GM19468 (cell line): ENCODE data around the gene METTL26.
A peak's percentile ranks its signal among the peaks of the same experiment; 100 is the strongest.

ENCODE experiments used
- ATAC-seq: cut with Tn5 transposase; IDR thresholded peaks from one replicate; pipeline ENCODE4 v1.9.1; 2021; ENCODE audit warnings: mild to moderate bottlenecking, moderate library complexity, moderate number of reproducible peaks; ENCODE audit not compliant: unreplicated experiment; ENCODE audit errors: extremely low read depth

Gene METTL26

GRCh38 chr16:641326-642188, 5.5 kb upstream of the METTL26 start, which contains the start of gene MCRIP2:
Gene MCRIP2, plus strand, starts transcription at chr16:641828. Its CDS starts 164 bp downstream, at chr16:641992.
- ATAC-seq = peak; percentile 24

DNA sequence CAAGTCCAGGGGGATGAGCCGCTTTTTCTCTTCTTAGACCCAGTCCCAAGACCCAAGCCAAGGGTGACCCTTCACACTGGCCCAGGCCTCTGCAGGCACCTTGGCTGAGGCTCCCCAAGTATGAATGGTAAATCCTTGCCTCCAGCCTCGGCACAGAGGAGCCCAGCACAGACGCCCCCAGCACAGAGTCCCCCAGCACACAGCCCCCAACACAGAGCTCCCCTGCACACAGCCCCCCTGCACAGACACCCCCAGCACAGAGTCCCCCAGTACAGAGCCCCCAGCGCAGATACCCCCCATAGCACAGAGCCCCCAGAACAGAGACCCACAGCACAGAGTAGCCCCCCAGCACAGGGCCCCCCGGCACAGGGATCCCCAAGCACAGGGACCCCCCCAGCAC, 4.5 kb upstream of the METTL26 start:
- no peak for ATAC-seq

DNA sequence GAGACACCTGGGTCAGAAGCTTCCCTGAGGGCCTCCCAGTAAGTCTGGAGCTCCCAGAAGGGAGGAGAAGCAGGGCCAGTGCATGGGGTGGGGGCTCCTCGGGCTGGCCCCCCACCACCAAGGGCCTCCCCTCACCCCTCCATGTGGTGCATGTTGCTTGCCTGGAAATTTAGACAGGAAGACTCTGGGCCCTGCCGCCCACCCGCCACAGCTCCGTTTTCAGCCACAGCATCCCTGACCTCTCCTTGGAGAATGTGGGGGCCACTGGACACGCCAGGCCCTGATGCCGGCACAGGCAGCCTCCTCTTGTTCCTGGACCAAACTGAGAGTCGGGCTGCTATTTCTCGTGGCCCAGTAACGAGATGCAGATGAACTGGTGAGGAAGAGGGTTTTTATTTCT, 2.7 kb upstream of the METTL26 start:
- no peak for ATAC-seq

DNA sequence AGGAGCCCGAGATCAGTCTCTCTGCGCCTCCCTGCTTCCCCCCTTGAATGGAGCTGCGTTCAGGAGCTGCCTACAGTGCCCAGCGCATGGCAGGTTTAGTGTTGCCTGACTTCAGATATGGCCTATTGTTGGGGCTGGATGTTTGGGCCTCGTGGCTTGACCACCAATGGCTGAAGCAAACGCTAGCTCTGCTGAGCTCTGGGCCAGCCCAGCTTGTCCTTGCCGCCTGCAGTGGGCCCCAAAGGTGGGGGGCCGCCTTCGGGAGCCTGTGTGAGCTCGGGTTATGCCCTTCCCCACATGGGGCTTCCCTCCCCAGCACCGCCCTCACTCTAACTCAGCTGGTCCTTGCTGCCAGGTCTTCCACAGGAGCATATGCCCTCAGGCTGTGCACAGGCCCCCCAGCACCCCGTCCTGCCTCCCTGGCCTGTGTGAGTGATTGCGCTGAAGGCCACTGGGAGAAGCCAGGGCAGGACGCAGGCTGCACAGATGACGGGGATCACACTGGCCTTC, 2.0 kb upstream of the METTL26 start:
- no peak for ATAC-seq

- ATAC-seq = no peak
Observed at GRCh38 chr16:637081-638018, 1.2 kb upstream of the METTL26 start.

DNA sequence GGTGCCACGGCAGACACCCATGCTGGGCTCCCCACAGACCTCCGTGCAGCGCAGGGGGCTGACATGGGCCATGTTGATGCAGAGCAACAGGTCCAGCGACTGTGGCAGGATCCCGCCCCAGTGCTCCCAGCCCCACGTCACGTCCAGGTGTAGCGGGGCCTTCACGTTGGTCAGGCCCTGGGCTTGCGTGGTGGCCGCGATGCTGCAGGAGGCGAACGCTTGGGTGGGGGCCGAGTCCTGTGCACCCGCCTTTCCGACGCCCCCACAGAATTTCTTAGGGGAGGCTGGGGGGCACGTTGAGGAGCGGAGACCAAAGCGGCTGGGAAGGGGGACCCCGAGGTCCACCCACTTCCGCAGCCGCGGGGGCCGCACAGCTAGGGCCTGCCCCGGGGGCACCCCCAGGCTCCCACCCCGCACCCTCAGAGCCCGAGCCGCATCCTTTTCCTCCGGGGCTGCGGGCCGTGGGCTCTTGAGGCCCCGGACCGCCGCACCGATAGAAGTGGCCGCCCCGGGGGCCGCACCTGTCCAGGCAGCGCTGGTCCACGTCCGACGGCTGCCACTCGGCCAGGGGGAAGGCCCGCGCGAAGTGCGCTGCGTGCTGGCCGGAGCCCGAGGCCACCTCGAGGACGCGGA, 416 bp downstream of the METTL26 start:
- ATAC-seq = no peak

GRCh38 chr16:634996-635395, 1.1 kb downstream of the METTL26 start:
- ATAC-seq = no peak

DNA sequence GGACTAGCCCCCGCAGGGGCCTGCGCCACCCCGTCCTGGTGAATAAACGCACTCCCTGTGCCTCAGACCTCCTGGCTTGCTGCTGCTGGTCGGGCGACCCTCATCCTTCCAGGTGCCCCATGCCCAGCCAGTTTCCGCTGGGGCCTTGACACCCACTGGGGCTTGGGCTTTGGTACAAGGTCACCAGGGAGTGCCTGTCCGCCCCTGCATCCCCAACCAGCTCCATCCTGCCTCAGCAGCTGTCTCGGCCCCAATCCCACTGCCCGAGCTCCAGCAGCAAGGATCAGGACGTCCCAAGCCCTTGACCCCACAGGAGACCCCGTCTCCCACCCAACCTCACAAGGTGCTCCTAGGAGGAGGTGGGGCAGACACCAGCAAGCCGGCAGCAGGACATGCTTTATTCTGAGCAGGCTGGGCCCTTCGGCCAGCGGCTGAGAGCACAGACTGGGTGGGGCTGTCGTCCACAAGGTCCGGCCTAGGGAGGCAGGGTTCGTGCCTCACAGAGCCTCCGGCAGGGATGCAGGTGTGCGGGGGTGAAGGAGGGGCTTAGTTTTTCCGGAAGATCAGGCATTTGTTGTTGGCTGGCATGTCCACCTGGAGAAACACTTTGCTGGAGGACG, 1.9 kb downstream of the METTL26 start:
- no peak for ATAC-seq

DNA sequence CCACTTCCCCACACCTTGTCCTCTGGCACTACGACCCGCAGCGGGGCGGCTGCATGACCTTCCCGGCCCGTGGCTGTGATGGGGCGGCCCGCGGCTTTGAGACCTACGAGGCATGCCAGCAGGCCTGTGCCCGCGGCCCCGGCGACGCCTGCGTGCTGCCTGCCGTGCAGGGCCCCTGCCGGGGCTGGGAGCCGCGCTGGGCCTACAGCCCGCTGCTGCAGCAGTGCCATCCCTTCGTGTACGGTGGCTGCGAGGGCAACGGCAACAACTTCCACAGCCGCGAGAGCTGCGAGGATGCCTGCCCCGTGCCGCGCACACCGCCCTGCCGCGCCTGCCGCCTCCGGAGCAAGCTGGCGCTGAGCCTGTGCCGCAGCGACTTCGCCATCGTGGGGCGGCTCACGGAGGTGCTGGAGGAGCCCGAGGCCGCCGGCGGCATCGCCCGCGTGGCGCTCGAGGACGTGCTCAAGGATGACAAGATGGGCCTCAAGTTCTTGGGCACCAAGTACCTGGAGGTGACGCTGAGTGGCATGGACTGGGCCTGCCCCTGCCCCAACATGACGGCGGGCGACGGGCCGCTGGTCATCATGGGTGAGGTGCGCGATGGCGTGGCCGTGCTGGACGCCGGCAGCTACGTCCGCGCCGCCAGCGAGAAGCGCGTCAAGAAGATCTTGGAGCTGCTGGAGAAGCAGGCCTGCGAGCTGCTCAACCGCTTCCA, 2.6 kb downstream of the METTL26 start:
- no peak for ATAC-seq

- no peak for ATAC-seq
Observed at GRCh38 chr16:632486-633335, 3.4 kb downstream of the METTL26 start.

- ATAC-seq = no peak
Observed at GRCh38 chr16:631808-632358, 4.2 kb downstream of the METTL26 start.

- no peak for ATAC-seq
Observed at GRCh38 chr16:630815-631405, 5.2 kb downstream of the METTL26 start, which contains the start of gene WFIKKN1. Gene WFIKKN1, plus strand, starts transcription at chr16:630985. Its CDS starts 269 bp downstream, at chr16:631254.

DNA sequence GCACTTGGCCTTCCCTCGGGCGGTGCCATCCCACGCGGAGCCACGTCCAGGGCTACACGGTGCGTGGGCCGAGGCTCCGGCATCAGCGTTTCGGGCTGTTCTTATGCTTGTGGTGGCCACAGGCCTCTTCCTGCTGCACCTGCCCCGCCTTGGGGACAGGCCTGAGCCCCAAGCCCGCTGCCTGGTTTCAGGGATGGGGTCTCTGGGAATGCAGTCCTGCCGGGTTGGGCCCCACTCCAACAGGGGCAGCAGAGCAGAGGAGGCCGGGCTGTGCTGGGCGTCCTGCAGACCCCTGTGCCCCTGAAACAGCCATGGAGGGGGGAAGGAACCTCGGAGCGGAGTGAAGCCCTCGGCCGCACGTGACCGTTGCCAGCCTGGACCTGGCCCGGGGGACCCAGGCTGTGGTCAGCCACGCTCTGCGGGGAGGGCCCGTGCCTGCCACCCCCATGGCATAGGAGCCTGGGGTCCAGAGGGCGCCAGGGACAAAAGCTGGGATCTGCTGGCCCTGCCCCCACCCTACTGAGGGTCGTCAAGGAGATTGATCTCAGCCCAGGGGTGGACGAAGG, 5.8 kb downstream of the METTL26 start:
- ATAC-seq = no peak

GRCh38 chr16:629833-630248, 6.3 kb downstream of the METTL26 start:
- no peak for ATAC-seq

DNA sequence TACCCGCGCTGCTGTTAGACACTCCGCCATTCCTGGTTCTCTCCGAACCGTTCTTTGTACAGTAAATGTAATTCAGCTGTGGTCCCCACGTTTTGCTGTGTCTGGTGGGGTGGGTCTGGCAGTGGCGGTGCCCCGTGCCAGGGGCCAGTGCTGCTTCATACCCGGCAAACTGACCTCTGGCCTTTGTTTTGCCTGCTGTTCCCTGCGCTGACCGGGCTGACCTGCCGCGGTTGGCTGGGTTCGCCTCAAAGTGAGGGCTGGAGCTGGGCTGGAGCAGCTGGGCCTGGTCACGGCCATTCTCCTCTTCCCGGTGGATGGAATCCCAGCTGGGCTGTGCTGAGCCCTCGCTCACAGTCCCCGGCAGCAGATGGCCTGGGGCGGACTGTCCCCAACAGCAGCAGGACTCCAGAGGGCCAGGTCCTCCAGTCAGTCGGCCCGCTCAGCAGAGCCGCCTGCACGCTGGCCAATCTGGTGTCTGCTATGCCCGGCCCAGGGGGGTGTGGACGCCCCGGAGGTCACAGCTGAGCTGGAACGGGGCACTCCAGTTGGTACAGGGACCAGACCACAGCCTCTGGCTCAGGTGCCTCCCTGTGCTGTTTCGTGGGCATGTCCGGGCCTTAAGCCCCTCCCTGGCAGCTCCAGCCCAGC, 6.8 kb downstream of the METTL26 start:
- ATAC-seq = no peak

GRCh38 chr16:628321-629061, 7.6 kb downstream of the METTL26 start:
- ATAC-seq = no peak
